SK-N-DZ (cell line): ENCODE data around the gene XRCC1. TPM values are rescaled to one million over a fixed set of nuclear protein-coding genes. Genes with fewer than 3 reads are reported as not detected.
A peak's percentile ranks its signal among the peaks of the same experiment; 100 is the strongest.
"Not testable (repeated sequence)": the region's sequence is repeated elsewhere in the genome, so short reads cannot be mapped to it uniquely, and the experiment has no call there.

ENCODE experiments used
- DNase-seq: peaks from one replicate; pipeline ENCODE4 v3.0.0-alpha.2; 2015; ENCODE audit warnings: low spot score
- polyA plus RNA-seq, 2 experiments: library from polyadenylated mRNA; depleted of rRNA; stranded (reverse); fragments of >200 nt; gene quantifications; 2 replicates each; pipeline ENCODE4 v1.2.3, GENCODE V29; 2014

XRCC1 gene
- 80.9 and 94.0 TPM in 2 replicates for polyA plus RNA-seq (2014; cell fraction: cytosol; rRNA removed)
- polyA plus RNA-seq (2014; cell fraction: nucleus; rRNA removed), result 33.0 and 42.7 TPM in 2 replicates

DNA sequence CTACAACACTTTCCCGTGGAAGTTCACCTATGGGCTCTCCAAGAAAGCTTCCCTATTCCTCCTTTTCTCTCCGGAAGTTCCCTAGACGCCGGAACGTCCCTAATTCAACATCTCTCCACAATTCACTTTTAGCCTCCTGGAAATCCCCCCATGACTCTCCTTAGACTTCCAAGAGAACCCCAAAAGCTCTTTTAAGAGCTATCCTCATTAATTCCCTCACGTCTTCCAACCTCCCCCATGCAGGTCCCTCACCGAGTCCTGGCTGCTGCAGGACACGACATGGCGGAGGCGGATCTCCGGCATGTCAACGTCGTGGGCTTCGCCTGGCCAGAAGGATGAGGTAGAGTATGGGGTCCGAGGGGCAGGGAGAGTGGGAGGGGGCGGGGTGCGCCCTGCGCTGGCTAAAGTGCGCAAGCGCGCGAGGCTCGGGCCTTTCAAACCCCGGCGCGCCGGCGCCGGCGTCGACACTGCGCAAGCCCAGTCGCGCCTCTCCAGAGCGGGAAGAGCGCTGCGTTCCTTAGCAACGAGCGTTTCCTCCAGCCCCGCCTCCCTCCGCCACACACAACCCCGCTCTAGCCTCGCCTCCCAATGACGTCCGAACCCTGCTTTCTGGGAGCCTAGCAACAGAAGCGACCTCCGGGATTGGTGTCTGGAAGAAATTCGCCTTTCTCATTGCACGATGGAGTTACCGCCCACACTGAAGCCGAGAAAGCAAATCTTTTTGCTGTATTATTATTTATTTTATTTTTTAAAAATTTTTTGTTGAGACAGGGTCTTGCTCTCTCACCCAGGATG is at the start of gene XRCC1, which contains the start of gene PINLYP:
TSS of gene XRCC1 (minus strand) at position 372 of the 795 bp plus-strand sequence. CDS start at position 303, 69 bp downstream.
TSS of gene PINLYP (plus strand) at position 646 of the 795 bp plus-strand sequence. CDS start 1,391 bp downstream, outside the sequence.
- peak; percentile 98 for DNase-seq

- DNase-seq, result no peak
Measured at GRCh38 chr19:43624933-43625332, 49.6 kb upstream of the XRCC1 start.

GRCh38 chr19:43623889-43624670 is 48.8 kb upstream of the XRCC1 start:
- DNase-seq, result no peak

DNA sequence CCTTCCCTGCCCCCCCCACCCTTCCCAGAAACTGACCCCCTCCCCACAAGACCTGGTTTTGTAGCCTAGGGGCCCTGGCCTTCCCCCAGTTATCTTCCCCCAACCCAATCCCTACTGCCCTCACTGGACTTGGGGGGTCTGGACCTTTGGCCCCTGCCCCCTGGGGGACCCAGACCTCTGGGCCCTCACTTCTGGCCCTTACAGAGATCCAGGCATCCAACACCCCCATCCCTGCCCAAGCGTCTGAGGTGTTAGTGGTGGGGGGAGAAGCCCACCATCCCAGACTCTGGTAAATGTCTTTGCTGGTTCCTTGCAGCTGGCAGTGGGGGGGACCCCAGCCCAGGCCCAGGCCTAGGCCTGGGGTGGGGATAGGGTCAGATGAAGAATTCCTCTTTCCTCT is 47.6 kb upstream of the XRCC1 start:
- DNase-seq, result no peak

DNA sequence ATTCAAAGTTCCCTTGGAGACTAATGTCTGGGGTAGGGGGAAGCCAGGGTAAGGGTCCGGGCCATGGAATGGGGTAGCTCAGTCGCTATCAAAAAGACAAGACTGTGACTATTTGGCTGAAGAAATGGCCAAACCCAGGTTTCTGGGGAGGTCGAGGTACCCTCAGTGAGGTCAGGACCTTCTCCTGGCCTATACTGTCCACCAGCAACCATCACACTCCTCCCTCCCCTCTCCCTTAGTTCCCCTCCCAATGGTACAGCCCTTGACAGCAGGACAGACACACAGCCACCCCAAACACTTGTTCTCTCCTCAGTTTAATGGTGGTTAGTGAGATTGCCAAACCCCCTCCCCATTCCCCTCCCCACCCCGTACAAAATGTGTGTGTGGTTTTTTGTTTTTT is 46.7 kb upstream of the XRCC1 start:
- no peak for DNase-seq

DNA sequence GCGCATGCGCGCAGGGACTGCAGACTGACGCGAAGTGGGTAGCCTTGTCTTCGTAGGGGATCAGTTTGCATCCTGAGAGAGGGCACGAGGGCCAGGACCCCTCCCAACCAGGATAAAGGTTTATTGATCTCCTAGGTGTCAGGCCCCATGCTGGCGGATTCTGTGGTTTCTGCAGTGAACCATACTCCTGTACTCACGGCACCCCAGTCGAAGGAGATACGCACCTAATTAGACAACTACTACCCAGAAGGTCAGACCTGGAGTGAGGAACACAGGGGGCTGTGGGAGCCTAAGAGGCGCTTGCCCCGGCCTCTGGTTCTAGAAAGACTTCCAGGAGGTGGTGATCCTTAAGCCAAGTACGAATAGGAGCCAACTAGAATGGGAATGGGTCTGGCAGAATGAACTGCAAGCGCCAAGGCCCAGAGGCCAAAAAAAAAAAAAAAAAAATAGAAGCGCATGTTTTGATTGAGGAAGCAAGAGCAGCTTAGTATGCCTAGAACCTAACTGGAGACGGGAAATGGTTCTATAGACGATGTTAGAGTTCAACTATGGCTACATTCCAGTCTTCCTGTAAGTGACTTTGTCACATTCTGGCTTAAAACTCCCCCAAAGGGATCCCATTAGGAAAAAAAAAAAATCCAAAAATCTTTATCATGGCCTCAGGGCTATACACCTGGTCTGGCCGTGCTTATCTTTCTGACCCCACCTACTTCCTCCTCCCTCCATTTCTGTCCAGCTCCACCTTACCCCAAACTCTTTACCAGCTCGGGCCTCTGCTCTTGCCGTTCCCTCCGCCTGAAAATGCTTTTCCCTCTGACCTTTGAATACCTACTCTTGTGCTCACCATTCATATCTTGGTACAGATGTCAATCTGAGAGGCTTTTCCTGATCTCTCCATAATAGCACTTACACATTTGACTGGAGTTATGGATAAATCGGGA is 45.0 kb upstream of the XRCC1 start:
- DNase-seq, result no peak

- DNase-seq, result peak; percentile 95
Measured at GRCh38 chr19:43619262-43620060, 44.1 kb upstream of the XRCC1 start, which contains the start of gene ZNF428. TSS of gene ZNF428 (minus strand) at chr19:43619629. CDS start at chr19:43614304, 5,325 bp downstream.

- peak; percentile 81 for DNase-seq
Measured at GRCh38 chr19:43618921-43619261, 43.6 kb upstream of the XRCC1 start.

- no peak for DNase-seq
Measured at GRCh38 chr19:43616954-43617353, 41.6 kb upstream of the XRCC1 start.

GRCh38 chr19:43616306-43616705 is 41.0 kb upstream of the XRCC1 start:
- DNase-seq, result no peak

DNA sequence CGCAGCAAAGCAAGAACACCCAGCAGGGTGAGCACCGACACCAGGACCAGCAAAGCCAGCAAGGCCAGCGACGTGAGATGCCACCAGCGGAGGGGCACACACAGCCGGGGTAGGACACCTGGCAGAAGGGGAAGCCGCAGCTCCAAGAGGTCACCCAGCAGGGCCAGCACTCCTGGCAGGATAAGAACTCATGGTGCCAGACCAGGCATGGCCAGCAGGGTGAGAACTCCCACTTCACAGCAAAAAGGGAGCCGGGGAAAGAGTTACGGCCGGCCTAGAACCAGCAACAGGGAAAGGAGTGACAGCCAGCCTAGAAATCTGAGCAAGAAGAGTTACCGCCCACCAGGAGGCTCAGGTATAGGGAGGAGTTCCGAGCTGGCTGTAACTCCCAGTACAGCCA is 37.0 kb upstream of the XRCC1 start:
- no peak for DNase-seq

DNA sequence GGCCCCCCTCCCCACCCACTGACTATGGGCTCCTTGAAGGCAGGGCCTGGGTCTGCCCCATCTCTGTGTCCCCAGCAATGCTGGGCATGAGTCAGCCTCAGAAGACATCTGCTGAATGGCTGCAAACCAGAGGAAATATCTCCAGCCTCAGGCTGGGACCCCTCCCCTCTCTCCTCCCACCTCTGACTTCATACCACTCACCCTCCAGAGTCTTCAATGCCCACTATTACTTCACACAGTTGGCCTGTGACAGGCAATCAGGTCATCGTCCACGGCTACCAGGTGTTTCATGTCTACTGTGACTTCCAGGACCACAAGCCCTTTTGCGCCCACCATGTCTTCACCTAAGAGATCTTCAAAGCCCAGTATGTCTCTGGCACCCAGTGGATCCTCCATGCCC is 36.5 kb upstream of the XRCC1 start, which contains the start of gene SRRM5:
TSS of gene SRRM5 (plus strand) at position 301 of the 400 bp plus-strand sequence. CDS start at position 335, 34 bp downstream.
- no peak for DNase-seq

DNA sequence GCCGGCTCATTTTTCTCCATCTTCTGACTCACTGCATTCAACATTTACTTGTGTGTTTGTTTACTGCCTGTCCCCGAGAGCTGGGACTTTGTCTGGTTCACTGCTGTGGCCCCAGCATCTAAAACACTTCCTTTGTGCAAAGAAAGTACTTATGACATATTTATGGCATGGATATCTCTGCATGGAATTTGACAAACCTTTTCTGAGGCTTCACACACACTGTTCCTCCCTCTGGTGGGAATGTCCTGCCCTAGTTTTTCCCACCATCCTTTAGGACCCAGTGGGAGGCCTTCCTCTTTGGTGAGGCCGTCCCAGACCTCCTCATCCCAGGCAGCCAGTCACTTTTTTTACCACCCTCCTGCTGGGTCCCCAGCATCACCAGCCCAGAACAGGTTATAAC is 35.2 kb upstream of the XRCC1 start:
- DNase-seq, result no peak

GRCh38 chr19:43609872-43610271 is 34.5 kb upstream of the XRCC1 start:
- DNase-seq, result no peak

- DNase-seq, result no peak
Measured at GRCh38 chr19:43607238-43608205, 32.2 kb upstream of the XRCC1 start.

GRCh38 chr19:43606569-43607229 is 31.4 kb upstream of the XRCC1 start:
- no peak for DNase-seq

- no peak for DNase-seq
Measured at GRCh38 chr19:43605875-43606568, 30.7 kb upstream of the XRCC1 start.

DNA sequence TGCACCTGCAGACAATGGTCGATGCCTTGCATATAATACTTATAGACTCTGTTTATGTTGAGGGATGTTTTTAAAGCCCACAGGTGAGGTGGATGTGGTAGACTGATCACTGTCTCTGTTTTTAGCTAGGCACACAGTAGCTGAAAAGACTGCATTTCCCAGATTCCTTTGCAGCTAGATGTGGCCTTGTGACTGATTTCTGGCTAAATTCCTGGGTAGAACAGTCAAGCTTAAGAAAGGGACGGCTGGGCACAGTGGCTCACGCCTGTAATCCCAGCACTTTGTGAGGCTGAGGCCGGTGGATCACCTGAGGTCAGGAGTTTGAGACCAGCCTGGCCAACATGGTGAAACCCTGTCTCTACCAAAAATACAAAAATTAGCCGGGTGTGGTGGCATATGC is 25.0 kb upstream of the XRCC1 start:
- DNase-seq, result not testable (repeated sequence)
